Body of pancreas (tissue), 4 donors: ENCODE results near the gene SYP.

Experiments used
- CTCF ChIP-seq, 7 experiments: fragments of 450-650 bp in 4 of 7; fragments of 200-600 bp in 3 of 7; sonication (generic) in 3 of 7; IDR thresholded peaks; one replicate each; pipeline ENCODE4 v1.5.1; 2016 to 2019; ENCODE audit warnings: antibody characterized with exemption in 7 of 7
- POLR2A ChIP-seq, 3 donors: fragments of 450-650 bp; IDR thresholded peaks; one replicate each; pipeline ENCODE4 v1.6.1; 2016; ENCODE audit warnings: antibody characterized with exemption in 3 of 3, mild to moderate bottlenecking in 2 of 3

- TF ChIP-seq CTCF (IDR thresholded peaks at IDR 0.05) (no peak), POLR2A (IDR thresholded peaks at IDR 0.05) (no peak)
Measured at GRCh38 chrX:49244207-49244606, 44.2 kb upstream of the SYP start.
